AG09309 (cell line): ENCODE data around the gene FGF5.
A peak's percentile ranks its signal among the peaks of the same experiment; 100 is the strongest.

Experiments used
- DNase-seq: peaks from one replicate; pipeline ENCODE4 v3.0.0-alpha.2; 2010; ENCODE audit warnings: low read depth
- H3K4me3 ChIP-seq: 2 replicates; pipeline ENCODE4 v1.5.1; 2011; ENCODE audit warnings: mild to moderate bottlenecking, low read depth, low read length, moderate library complexity; ENCODE audit not compliant: control insufficient read depth
- TF ChIP-seq, protein P1 (sequence below): IDR thresholded peaks from 2 replicates; pipeline ENCODE4 v1.5.1; 2011; ENCODE audit warnings: mild to moderate bottlenecking, low read depth, low read length, inconsistent platforms; ENCODE audit not compliant: insufficient read depth, control insufficient read depth; ENCODE audit errors: missing control alignments

Gene FGF5

DNA sequence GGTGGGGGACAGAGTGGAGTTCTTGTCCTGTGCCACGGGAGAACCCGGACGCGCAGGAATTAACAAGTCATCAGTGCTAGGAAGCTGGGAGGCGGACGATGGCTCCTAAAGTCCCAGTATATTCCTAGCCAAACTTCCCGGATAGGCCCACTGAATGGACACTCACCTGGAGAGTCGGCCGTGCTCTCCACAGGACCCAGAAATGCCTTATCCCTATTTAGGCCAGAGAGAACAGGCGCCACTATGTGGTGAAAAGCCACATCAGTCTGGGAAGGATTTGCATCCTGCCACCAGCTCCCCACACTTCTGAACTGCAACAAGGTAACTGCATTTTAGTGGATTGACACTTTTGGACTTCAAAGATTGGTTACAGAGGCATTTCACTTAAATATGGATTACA is 70.1 kb downstream of the FGF5 start:
- no peak for DNase-seq
- TF ChIP-seq, protein P1, sequence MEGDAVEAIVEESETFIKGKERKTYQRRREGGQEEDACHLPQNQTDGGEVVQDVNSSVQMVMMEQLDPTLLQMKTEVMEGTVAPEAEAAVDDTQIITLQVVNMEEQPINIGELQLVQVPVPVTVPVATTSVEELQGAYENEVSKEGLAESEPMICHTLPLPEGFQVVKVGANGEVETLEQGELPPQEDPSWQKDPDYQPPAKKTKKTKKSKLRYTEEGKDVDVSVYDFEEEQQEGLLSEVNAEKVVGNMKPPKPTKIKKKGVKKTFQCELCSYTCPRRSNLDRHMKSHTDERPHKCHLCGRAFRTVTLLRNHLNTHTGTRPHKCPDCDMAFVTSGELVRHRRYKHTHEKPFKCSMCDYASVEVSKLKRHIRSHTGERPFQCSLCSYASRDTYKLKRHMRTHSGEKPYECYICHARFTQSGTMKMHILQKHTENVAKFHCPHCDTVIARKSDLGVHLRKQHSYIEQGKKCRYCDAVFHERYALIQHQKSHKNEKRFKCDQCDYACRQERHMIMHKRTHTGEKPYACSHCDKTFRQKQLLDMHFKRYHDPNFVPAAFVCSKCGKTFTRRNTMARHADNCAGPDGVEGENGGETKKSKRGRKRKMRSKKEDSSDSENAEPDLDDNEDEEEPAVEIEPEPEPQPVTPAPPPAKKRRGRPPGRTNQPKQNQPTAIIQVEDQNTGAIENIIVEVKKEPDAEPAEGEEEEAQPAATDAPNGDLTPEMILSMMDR: peak; percentile 54
- no peak overlapping the region for H3K4me3 ChIP-seq

DNA sequence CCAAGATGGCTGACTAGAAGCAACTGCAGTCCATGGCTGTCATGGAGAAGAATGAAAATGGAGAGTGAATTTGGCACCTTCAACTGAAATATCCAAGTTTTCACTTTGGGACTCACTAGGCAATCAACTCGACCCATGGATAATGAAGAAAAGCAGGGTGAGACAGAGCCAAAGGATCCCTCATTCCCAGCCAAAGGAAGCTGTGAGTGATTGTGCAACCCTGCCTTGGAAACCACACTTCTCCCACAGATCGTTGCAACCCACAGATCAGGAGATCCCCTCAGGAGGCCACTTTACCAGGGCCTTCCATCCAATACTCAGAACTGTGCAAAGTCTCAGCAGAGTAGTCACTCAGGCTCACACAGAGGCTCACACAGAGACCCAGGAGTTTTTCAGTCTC is 73.6 kb downstream of the FGF5 start:
- DNase-seq: no peak
- H3K4me3 ChIP-seq: no peak overlapping the region
- TF ChIP-seq, protein P1: no peak
